HL-60/S4 treated with retinoic acid at 250 ng/mL for 4 days and 3 days (cell line): ENCODE measurements around the gene SHISA2.

Experiments
- in situ Hi-C: fragments of 300-500 bp; cut with MboI; formaldehyde crosslinking; loops from 2 replicates; pipeline ENCODE4 v1.7.0; 2022; ENCODE audit warnings: low sequenced_read_pairs

Gene SHISA2

GRCh38 chr13:26019881-26020870 is 31.6 kb downstream of the SHISA2 start:
- in situ Hi-C loops = no loop called here

- in situ Hi-C loops = no loop called here
Observed at GRCh38 chr13:26019251-26019650, 32.6 kb downstream of the SHISA2 start.

- in situ Hi-C loops = no loop called here
Observed at GRCh38 chr13:26017932-26018665, 33.7 kb downstream of the SHISA2 start.

GRCh38 chr13:26017196-26017921 is 34.5 kb downstream of the SHISA2 start:
- in situ Hi-C loops = no loop called here

GRCh38 chr13:26016189-26016588 is 35.6 kb downstream of the SHISA2 start:
- in situ Hi-C loops = no loop called here

- in situ Hi-C loops = no loop called here
Observed at GRCh38 chr13:26015271-26016125, 36.3 kb downstream of the SHISA2 start.

GRCh38 chr13:26012995-26013394 is 38.8 kb downstream of the SHISA2 start:
- in situ Hi-C loops = no loop called here

GRCh38 chr13:26011996-26012821 is 39.6 kb downstream of the SHISA2 start:
- in situ Hi-C loops = no loop called here

GRCh38 chr13:26011208-26011573 is 40.6 kb downstream of the SHISA2 start:
- in situ Hi-C loops = no loop called here

GRCh38 chr13:26010487-26011207 is 41.2 kb downstream of the SHISA2 start:
- in situ Hi-C loops = no loop called here

- in situ Hi-C loops = no loop called here
Observed at GRCh38 chr13:26007261-26008125, 44.3 kb downstream of the SHISA2 start.
